ENCODE measurements around the gene DRGX.

Gene DRGX

GRCh38 chr10:49381111-49381900, 14.6 kb downstream of the DRGX start:
- DNase-seq: no peak

GRCh38 chr10:49379596-49380410, 16.1 kb downstream of the DRGX start:
- DNase-seq: no peak

- no peak for DNase-seq
These were observed 18.6 kb downstream of the DRGX start for GRCh38 chr10:49377256-49377655.

- DNase-seq: no peak
These were observed 20.3 kb downstream of the DRGX start for GRCh38 chr10:49375611-49376010.

- DNase-seq: no peak
These were observed 21.1 kb downstream of the DRGX start for GRCh38 chr10:49374740-49375139.

- no peak for DNase-seq
These were observed 22.5 kb downstream of the DRGX start for GRCh38 chr10:49373361-49373760.

GRCh38 chr10:49371967-49372366, 23.9 kb downstream of the DRGX start:
- DNase-seq: no peak

- DNase-seq: no peak
These were observed 25.4 kb downstream of the DRGX start for GRCh38 chr10:49370326-49371100.

- DNase-seq: no peak
These were observed 26.4 kb downstream of the DRGX start for GRCh38 chr10:49369216-49370162.

- no peak for DNase-seq
These were observed 27.6 kb downstream of the DRGX start for GRCh38 chr10:49368256-49368655.

GRCh38 chr10:49367600-49367999, 28.3 kb downstream of the DRGX start:
- no peak for DNase-seq

- no peak for DNase-seq
These were observed 29.4 kb downstream of the DRGX start for GRCh38 chr10:49366460-49366859.

GRCh38 chr10:49365675-49366415, 30.0 kb downstream of the DRGX start:
- no peak for DNase-seq

GRCh38 chr10:49365275-49365674, 30.6 kb downstream of the DRGX start:
- DNase-seq: no peak

GRCh38 chr10:49364747-49365146, 31.1 kb downstream of the DRGX start:
- DNase-seq: no peak

- DNase-seq: no peak
These were observed 31.8 kb downstream of the DRGX start for GRCh38 chr10:49364051-49364450.

GRCh38 chr10:49363309-49364031, 32.4 kb downstream of the DRGX start:
- DNase-seq: no peak

- DNase-seq: no peak
These were observed 33.2 kb downstream of the DRGX start for GRCh38 chr10:49362596-49363260.

GRCh38 chr10:49361735-49362568, 33.9 kb downstream of the DRGX start:
- no peak for DNase-seq

Measured in NCI-H524 (cell line).